GM12872 (cell line): ENCODE data around the gene COL8A2.

Source experiments
- CTCF ChIP-seq: IDR thresholded peaks from 3 replicates; pipeline ENCODE4 v1.5.1; 2011; ENCODE audit warnings: low read depth, mild to moderate bottlenecking, low read length, moderate library complexity; ENCODE audit not compliant: insufficient read depth

The COL8A2 gene

GRCh38 chr1:36139521-36139920 is 14.5 kb upstream of the COL8A2 start:
- TF ChIP-seq CTCF: no peak

GRCh38 chr1:36137776-36138175 is 12.8 kb upstream of the COL8A2 start:
- TF ChIP-seq CTCF: no peak

GRCh38 chr1:36137226-36137625 is 12.2 kb upstream of the COL8A2 start:
- TF ChIP-seq CTCF: no peak

GRCh38 chr1:36136535-36136934 is 11.5 kb upstream of the COL8A2 start:
- no peak for TF ChIP-seq CTCF

- TF ChIP-seq CTCF: no peak
These were observed 10.8 kb upstream of the COL8A2 start for GRCh38 chr1:36135796-36136195.

- no peak for TF ChIP-seq CTCF
These were observed 10.3 kb upstream of the COL8A2 start for GRCh38 chr1:36135330-36135667.

GRCh38 chr1:36134505-36135329 is 9.7 kb upstream of the COL8A2 start:
- TF ChIP-seq CTCF: peak; percentile 83
